Liver (tissue), 9 donors: ENCODE measurements around the gene FOXR1. TPM values are rescaled to one million over a fixed set of nuclear protein-coding genes. Genes with fewer than 3 reads are reported as not detected.

ENCODE experiments used
- DNase-seq: peaks from one replicate; pipeline ENCODE4 v3.0.0-alpha.2; 2017; ENCODE audit warnings: low spot score
- H3K27ac ChIP-seq, 2 donors: one replicate each; pipeline ENCODE4 v1.7.0; 2013; ENCODE audit warnings: inconsistent platforms in 2 of 2, low read length in 2 of 2, control low read depth in 1 of 2, low read depth in 1 of 2, mild to moderate bottlenecking in 1 of 2
- H3K27me3 ChIP-seq, 4 donors: one replicate each; pipeline versions ENCODE4 v1.6.1 to v1.7.0; 2013; ENCODE audit warnings: low read length in 3 of 4, inconsistent platforms in 1 of 4, mild to moderate bottlenecking in 1 of 4, moderate library complexity in 1 of 4; ENCODE audit not compliant: control insufficient read depth in 4 of 4, insufficient read depth in 4 of 4
- H3K36me3 ChIP-seq, 4 donors: one replicate each; pipeline versions ENCODE4 v1.6.1 to v1.7.0; 2013; ENCODE audit warnings: low read length in 3 of 4, mild to moderate bottlenecking in 3 of 4, low read depth in 1 of 4, moderate library complexity in 1 of 4; ENCODE audit not compliant: control insufficient read depth in 4 of 4, insufficient read depth in 3 of 4
- H3K4me1 ChIP-seq, 4 donors: one replicate each; pipeline versions ENCODE4 v1.6.1 to v1.7.0; 2013; ENCODE audit warnings: low read length in 3 of 4, mild to moderate bottlenecking in 3 of 4, moderate library complexity in 1 of 4; ENCODE audit not compliant: control insufficient read depth in 4 of 4, insufficient read depth in 4 of 4
- H3K4me3 ChIP-seq, 3 donors: one replicate each; pipeline versions ENCODE4 v1.6.1 to v1.7.0; 2013; ENCODE audit warnings: low read length in 3 of 3, control low read depth in 1 of 3, low read depth in 1 of 3, mild to moderate bottlenecking in 1 of 3
- H3K9ac ChIP-seq, 2 donors: one replicate each; pipeline ENCODE4 v1.7.0; 2013; ENCODE audit warnings: low read length in 2 of 2, mild to moderate bottlenecking in 2 of 2, moderate library complexity in 2 of 2, control low read depth in 1 of 2, low read depth in 1 of 2
- H3K9me3 ChIP-seq, 4 donors: one replicate each; pipeline versions ENCODE4 v1.6.1 to v1.7.0; 2013; ENCODE audit warnings: low read length in 3 of 4; ENCODE audit not compliant: control insufficient read depth in 4 of 4
- EGR1 ChIP-seq, 2 donors: IDR thresholded peaks; 2 replicates each; pipeline ENCODE4 v1.6.1; 2016 to 2018; ENCODE audit warnings: antibody characterized with exemption in 2 of 2, low read depth in 2 of 2
- FOXA1 ChIP-seq: IDR thresholded peaks from 2 replicates; pipeline ENCODE4 v1.6.1; 2016; ENCODE audit warnings: antibody characterized with exemption
- FOXA2 ChIP-seq: IDR thresholded peaks from 2 replicates; pipeline ENCODE4 v1.6.1; 2016; ENCODE audit warnings: antibody characterized with exemption
- GABPA ChIP-seq, 2 donors: IDR thresholded peaks in 1 of 2; conservative IDR thresholded peaks in 1 of 2; 2 replicates each; pipeline ENCODE4 v1.6.1; 2016; ENCODE audit warnings: antibody characterized with exemption in 2 of 2, mild to moderate bottlenecking in 1 of 2, moderate library complexity in 1 of 2
- JUND ChIP-seq, 2 donors: IDR thresholded peaks; 2 replicates each; pipeline ENCODE4 v1.6.1; 2016; ENCODE audit warnings: antibody characterized with exemption in 2 of 2
- NR2F2 ChIP-seq: IDR thresholded peaks from 2 replicates; pipeline ENCODE4 v1.6.1; 2016; ENCODE audit warnings: antibody characterized with exemption
- RAD21 ChIP-seq, 2 donors: IDR thresholded peaks; 2 replicates each; pipeline ENCODE4 v1.6.1; 2016; ENCODE audit warnings: antibody characterized with exemption in 2 of 2, mild to moderate bottlenecking in 2 of 2
- SP1 ChIP-seq: IDR thresholded peaks from 2 replicates; pipeline ENCODE4 v1.6.1; 2018; ENCODE audit warnings: antibody characterized with exemption, mild to moderate bottlenecking
- TAF1 ChIP-seq: conservative IDR thresholded peaks from 2 replicates; pipeline ENCODE4 v1.6.1; 2016; ENCODE audit warnings: antibody characterized with exemption, mild to moderate bottlenecking
- YY1 ChIP-seq: IDR thresholded peaks from 2 replicates; pipeline ENCODE4 v1.6.1; 2016; ENCODE audit warnings: antibody characterized with exemption, mild to moderate bottlenecking
- WGBS: extraction: QIAGEN DNeasy Blood & Tissue Kit; methylation state at CpG from one replicate; pipeline ENCODE4 v1.1.7; 2013; 5-methylcytosine and 5-hydroxymethylcytosine counted together
- polyA plus RNA-seq, 2 donors: library from polyadenylated mRNA; stranded (reverse) in 1 of 2; unstranded in 1 of 2; fragments of 200-250 nt in 1 of 2; fragments of >200 nt in 1 of 2; fragmentation: Nextera tagmentation in 1 of 2; extraction: Ambion mirVana in 1 of 2; gene quantifications; one replicate each; pipeline versions ENCODE4 v1.2.1 to v1.2.3, GENCODE V29; 2013 to 2015
- total RNA-seq, 2 donors: library from RNA; depleted of rRNA; stranded (reverse); fragments of >200 nt; gene quantifications; one replicate each; pipeline ENCODE4 v1.2.3, GENCODE V29; 2014
- TF ChIP-seq, protein P1 (sequence below): IDR thresholded peaks from 2 replicates; pipeline ENCODE4 v1.6.1; 2016; ENCODE audit warnings: antibody characterized with exemption
- TF ChIP-seq, protein P2 (sequence below): fragments of 150-350 bp; IDR thresholded peaks from 2 replicates; pipeline ENCODE4 v1.5.1; 2017; ENCODE audit warnings: improper control_type of control experiment, low read depth, low read length; ENCODE audit not compliant: missing input control
- TF ChIP-seq, protein P3 (sequence below): IDR thresholded peaks from 2 replicates; pipeline ENCODE4 v1.6.1; 2016; ENCODE audit warnings: antibody characterized with exemption
- TF ChIP-seq, protein P4 (sequence below): IDR thresholded peaks from 2 replicates; pipeline ENCODE4 v1.6.1; 2016; ENCODE audit warnings: antibody characterized with exemption, mild to moderate bottlenecking
- donor health status: healthy.
- donor health status: healthy.
- donor health status: healthy.
- donor health status: healthy.
- donor health status: healthy.

Gene FOXR1
- total and polyA plus RNA-seq, 4 donors, result not detected

DNA sequence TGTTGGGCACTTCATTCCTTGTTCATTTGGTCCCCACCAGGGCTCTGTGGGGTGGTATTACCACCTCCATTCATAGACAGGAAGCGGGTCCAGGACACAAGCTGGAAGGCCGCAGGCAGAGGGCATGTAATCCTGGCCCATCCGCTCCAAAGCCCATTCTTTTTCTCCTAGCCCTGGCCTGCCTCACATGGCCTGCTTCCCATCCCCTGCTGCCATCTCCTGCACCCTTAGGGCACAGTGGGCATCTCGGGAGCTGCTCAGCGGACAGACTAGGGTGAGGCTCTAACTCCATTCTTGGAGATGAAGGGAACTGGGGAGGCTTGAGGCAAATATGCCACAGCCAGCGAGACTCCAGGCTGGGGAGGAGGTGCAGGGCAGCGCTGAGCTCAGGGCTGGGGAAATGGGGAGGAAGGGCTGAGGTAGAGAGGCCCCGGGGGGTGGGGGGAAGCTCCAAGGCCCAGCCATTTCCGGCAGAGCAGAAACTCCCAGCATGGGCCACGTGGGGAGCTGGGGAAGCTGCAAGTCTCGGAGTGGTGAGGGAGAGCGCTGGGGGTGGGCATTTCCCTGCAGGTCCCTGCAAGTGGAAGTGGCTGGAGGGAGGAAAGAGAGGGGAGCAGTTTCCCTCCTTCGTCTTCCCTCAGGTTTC, 31.5 kb upstream of the FOXR1 start:
- no peak for TF ChIP-seq JUND (IDR thresholded peaks at IDR 0.05)
- TF ChIP-seq, protein P1, sequence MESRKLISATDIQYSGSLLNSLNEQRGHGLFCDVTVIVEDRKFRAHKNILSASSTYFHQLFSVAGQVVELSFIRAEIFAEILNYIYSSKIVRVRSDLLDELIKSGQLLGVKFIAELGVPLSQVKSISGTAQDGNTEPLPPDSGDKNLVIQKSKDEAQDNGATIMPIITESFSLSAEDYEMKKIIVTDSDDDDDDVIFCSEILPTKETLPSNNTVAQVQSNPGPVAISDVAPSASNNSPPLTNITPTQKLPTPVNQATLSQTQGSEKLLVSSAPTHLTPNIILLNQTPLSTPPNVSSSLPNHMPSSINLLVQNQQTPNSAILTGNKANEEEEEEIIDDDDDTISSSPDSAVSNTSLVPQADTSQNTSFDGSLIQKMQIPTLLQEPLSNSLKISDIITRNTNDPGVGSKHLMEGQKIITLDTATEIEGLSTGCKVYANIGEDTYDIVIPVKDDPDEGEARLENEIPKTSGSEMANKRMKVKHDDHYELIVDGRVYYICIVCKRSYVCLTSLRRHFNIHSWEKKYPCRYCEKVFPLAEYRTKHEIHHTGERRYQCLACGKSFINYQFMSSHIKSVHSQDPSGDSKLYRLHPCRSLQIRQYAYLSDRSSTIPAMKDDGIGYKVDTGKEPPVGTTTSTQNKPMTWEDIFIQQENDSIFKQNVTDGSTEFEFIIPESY, result no peak
- TF ChIP-seq, protein P2, sequence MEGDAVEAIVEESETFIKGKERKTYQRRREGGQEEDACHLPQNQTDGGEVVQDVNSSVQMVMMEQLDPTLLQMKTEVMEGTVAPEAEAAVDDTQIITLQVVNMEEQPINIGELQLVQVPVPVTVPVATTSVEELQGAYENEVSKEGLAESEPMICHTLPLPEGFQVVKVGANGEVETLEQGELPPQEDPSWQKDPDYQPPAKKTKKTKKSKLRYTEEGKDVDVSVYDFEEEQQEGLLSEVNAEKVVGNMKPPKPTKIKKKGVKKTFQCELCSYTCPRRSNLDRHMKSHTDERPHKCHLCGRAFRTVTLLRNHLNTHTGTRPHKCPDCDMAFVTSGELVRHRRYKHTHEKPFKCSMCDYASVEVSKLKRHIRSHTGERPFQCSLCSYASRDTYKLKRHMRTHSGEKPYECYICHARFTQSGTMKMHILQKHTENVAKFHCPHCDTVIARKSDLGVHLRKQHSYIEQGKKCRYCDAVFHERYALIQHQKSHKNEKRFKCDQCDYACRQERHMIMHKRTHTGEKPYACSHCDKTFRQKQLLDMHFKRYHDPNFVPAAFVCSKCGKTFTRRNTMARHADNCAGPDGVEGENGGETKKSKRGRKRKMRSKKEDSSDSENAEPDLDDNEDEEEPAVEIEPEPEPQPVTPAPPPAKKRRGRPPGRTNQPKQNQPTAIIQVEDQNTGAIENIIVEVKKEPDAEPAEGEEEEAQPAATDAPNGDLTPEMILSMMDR, result no peak
- no peak for TF ChIP-seq TAF1
- TF ChIP-seq EGR1 (IDR thresholded peaks at IDR 0.05; ENCODE audit: low read depth in 2 of 2), result no peak
- TF ChIP-seq, protein P3, sequence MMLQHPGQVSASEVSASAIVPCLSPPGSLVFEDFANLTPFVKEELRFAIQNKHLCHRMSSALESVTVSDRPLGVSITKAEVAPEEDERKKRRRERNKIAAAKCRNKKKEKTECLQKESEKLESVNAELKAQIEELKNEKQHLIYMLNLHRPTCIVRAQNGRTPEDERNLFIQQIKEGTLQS, result no peak
- 42% methylated on average over 13 of the region's 13 CpGs for WGBS
- H3K27ac ChIP-seq, result no peak overlapping the region
- H3K9ac ChIP-seq, result no peak overlapping the region
- DNase-seq, result no peak
- no peaks in the 10 kb centered on the region for H3K4me1 ChIP-seq
- no peak overlapping the region for H3K4me3 ChIP-seq
- H3K36me3 ChIP-seq, result peaks cover 0 to 1% (median 0%) of the 10 kb centered on the region in 4 donors
- no peaks in the 10 kb centered on the region for H3K27me3 ChIP-seq
- H3K9me3 ChIP-seq, result no peaks in the 10 kb centered on the region

- Histone ChIP-seq H3K4me1 (no peaks in the 10 kb centered on the region), H3K27me3 (no peaks in the 10 kb centered on the region), H3K27ac (no peak overlapping the region), H3K36me3 (no peaks in the 10 kb centered on the region), H3K9me3 (no peaks in the 10 kb centered on the region), H3K4me3 (no peak overlapping the region), H3K9ac (no peak overlapping the region)
- no peak for DNase-seq
- WGBS, result 29% methylated on average over 2 of the region's 2 CpGs
- no peak for TF ChIP-seq SP1
- TF ChIP-seq FOXA2, result no peak
- no peak for TF ChIP-seq NR2F2
- no peak for TF ChIP-seq GABPA (IDR thresholded peaks at IDR 0.05 in 1 of 2, conservative IDR thresholded peaks at IDR 0.05 in 1 of 2)
- TF ChIP-seq FOXA1, result no peak
- no peak for TF ChIP-seq YY1
- TF ChIP-seq, protein P3, result no peak
- TF ChIP-seq EGR1 (IDR thresholded peaks at IDR 0.05; ENCODE audit: low read depth in 2 of 2), result no peak
- TF ChIP-seq, protein P1, result no peak
- no peak for TF ChIP-seq JUND (IDR thresholded peaks at IDR 0.05)
- TF ChIP-seq TAF1, result no peak
- TF ChIP-seq, protein P4, sequence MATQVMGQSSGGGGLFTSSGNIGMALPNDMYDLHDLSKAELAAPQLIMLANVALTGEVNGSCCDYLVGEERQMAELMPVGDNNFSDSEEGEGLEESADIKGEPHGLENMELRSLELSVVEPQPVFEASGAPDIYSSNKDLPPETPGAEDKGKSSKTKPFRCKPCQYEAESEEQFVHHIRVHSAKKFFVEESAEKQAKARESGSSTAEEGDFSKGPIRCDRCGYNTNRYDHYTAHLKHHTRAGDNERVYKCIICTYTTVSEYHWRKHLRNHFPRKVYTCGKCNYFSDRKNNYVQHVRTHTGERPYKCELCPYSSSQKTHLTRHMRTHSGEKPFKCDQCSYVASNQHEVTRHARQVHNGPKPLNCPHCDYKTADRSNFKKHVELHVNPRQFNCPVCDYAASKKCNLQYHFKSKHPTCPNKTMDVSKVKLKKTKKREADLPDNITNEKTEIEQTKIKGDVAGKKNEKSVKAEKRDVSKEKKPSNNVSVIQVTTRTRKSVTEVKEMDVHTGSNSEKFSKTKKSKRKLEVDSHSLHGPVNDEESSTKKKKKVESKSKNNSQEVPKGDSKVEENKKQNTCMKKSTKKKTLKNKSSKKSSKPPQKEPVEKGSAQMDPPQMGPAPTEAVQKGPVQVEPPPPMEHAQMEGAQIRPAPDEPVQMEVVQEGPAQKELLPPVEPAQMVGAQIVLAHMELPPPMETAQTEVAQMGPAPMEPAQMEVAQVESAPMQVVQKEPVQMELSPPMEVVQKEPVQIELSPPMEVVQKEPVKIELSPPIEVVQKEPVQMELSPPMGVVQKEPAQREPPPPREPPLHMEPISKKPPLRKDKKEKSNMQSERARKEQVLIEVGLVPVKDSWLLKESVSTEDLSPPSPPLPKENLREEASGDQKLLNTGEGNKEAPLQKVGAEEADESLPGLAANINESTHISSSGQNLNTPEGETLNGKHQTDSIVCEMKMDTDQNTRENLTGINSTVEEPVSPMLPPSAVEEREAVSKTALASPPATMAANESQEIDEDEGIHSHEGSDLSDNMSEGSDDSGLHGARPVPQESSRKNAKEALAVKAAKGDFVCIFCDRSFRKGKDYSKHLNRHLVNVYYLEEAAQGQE, result no peak
- TF ChIP-seq RAD21 (IDR thresholded peaks at IDR 0.05), result no peak
Measured at GRCh38 chr11:118947091-118947490, 24.5 kb upstream of the FOXR1 start.
